HG02981 (cell line): ENCODE measurements around the gene AGMAT.
A peak's percentile ranks its signal among the peaks of the same experiment; 100 is the strongest.

Experiments
- ATAC-seq: cut with Tn5 transposase; IDR thresholded peaks from one replicate; pipeline ENCODE4 v1.9.1; 2021; ENCODE audit warnings: mild to moderate bottlenecking, moderate library complexity; ENCODE audit not compliant: unreplicated experiment

The AGMAT gene

GRCh38 chr1:15525050-15526020 lies 59.5 kb downstream of the AGMAT start:
- peak; percentile 38 for ATAC-seq

GRCh38 chr1:15524283-15525049 lies 60.4 kb downstream of the AGMAT start:
- peak; percentile 40 for ATAC-seq

GRCh38 chr1:15524021-15524282 lies 60.9 kb downstream of the AGMAT start, which contains the start of gene CASP9:
Gene CASP9 (minus strand): TSS chr1:15524215. CDS start chr1:15524200, 15 bp downstream.
- ATAC-seq: no peak

GRCh38 chr1:15523104-15524020 lies 61.5 kb downstream of the AGMAT start:
- ATAC-seq: no peak

- ATAC-seq: no peak
Measured at GRCh38 chr1:15522551-15522950, 62.3 kb downstream of the AGMAT start.
